WERI-Rb-1 (cell line): Measurements from ENCODE around the gene PTP4A2.

Experiments
- DNase-seq: peaks from one replicate; pipeline ENCODE4 v3.0.0-alpha.2; 2020
- H3K27ac ChIP-seq: fragments of 250-450 bp; sonication (Bioruptor Pico); 2 replicates; pipeline ENCODE4 v1.5.1; 2020; ENCODE audit warnings: mild to moderate bottlenecking, moderate library complexity
- H3K27me3 ChIP-seq: fragments of 250-450 bp; sonication (Bioruptor Pico); 2 replicates; pipeline ENCODE4 v1.5.1; 2021; ENCODE audit warnings: mild to moderate bottlenecking, low read depth, moderate library complexity; ENCODE audit not compliant: insufficient read depth, severe bottlenecking
- H3K36me3 ChIP-seq: fragments of 250-450 bp; sonication (Bioruptor Pico); 2 replicates; pipeline ENCODE4 v1.5.1; 2020; ENCODE audit warnings: mild to moderate bottlenecking, moderate library complexity
- H3K4me3 ChIP-seq: 2 replicates; pipeline ENCODE4 v1.5.1; 2011; ENCODE audit warnings: low read depth, mild to moderate bottlenecking, control low read depth, low read length
- H3K9me3 ChIP-seq: fragments of 250-450 bp; sonication (Bioruptor Pico); 2 replicates; pipeline ENCODE4 v1.5.1; 2021; ENCODE audit warnings: mild to moderate bottlenecking, moderate library complexity; ENCODE audit not compliant: severe bottlenecking
- TF ChIP-seq, protein P1 (sequence below): IDR thresholded peaks from 2 replicates; pipeline ENCODE4 v1.5.1; 2011; ENCODE audit warnings: low read depth, mild to moderate bottlenecking, control low read depth, inconsistent platforms, low read length

Gene PTP4A2

GRCh38 chr1:31970873-31971272 lies 32.7 kb upstream of the PTP4A2 start:
- no peak overlapping the region for H3K4me3 ChIP-seq
- TF ChIP-seq, protein P1, sequence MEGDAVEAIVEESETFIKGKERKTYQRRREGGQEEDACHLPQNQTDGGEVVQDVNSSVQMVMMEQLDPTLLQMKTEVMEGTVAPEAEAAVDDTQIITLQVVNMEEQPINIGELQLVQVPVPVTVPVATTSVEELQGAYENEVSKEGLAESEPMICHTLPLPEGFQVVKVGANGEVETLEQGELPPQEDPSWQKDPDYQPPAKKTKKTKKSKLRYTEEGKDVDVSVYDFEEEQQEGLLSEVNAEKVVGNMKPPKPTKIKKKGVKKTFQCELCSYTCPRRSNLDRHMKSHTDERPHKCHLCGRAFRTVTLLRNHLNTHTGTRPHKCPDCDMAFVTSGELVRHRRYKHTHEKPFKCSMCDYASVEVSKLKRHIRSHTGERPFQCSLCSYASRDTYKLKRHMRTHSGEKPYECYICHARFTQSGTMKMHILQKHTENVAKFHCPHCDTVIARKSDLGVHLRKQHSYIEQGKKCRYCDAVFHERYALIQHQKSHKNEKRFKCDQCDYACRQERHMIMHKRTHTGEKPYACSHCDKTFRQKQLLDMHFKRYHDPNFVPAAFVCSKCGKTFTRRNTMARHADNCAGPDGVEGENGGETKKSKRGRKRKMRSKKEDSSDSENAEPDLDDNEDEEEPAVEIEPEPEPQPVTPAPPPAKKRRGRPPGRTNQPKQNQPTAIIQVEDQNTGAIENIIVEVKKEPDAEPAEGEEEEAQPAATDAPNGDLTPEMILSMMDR = no peak
- DNase-seq = no peak
- no peaks in the 10 kb centered on the region for H3K9me3 ChIP-seq
- H3K27ac ChIP-seq = no peak overlapping the region
- no peaks in the 10 kb centered on the region for H3K27me3 ChIP-seq
- no peaks in the 10 kb centered on the region for H3K36me3 ChIP-seq

DNA sequence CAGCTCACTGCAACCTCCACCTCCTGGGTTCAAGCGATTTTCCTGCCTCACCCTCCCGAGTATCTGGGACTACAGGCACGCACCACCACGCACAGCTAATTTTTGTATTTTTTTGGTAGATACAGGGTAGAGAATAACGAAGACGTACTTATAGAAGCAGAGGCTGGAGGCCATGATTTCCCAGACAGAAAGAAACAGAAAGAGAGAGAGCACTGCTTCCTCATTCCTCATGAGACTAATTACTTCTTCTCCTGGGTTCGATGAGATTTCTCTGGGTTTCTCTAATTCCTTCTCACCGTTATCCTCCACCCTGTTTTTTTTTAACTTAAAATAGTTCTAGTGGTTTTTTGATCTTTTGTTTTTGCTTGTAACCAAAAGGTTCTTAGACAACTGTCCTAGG lies 23.4 kb upstream of the PTP4A2 start:
- Histone ChIP-seq H3K27ac (no peak overlapping the region), H3K36me3 (no peaks in the 10 kb centered on the region), H3K9me3 (no peaks in the 10 kb centered on the region), H3K27me3 (no peaks in the 10 kb centered on the region), H3K4me3 (no peak overlapping the region)
- DNase-seq = no peak
- TF ChIP-seq, protein P1 = no peak

DNA sequence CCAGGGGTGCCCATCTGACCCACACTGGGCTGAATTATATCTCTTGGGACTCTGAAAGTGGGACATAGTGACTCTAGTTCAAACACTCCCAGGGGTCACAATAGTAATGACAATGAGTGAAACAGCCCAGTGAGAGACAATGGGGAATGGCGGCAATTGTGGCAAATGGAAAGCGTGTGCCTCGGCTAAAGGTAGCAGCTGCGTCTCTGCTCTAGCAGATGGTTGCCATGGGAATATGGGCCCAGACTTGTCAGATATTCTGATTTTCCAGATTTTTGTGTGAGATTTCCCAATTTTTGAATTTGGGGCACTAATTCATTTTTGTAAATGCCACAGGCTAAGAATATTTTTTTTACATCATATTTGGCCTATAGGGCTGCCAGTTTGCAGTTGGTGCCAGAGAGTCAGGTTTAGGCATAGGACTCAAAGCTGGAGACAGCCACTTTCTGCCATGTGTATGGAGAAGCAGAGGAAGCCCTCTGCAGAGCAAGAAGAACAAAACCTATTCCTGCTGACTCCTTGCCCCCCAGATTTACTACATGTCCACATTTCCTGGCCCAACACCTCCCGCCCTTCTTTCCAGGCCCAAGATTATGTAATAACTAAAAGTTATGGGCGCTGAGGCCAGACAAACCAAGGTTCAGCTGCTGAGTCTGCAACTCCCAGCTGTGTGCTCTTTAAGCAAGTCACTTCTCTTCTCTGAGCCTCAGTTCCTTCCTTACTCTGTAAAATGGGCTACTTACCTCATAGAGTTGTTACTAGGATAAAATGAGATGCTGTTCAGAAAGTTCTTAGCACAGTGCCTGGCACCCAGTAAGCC lies 21.6 kb upstream of the PTP4A2 start:
- TF ChIP-seq, protein P1 = no peak
- Histone ChIP-seq H3K4me3 (no peak overlapping the region), H3K27me3 (no peaks in the 10 kb centered on the region), H3K27ac (no peak overlapping the region), H3K36me3 (no peaks in the 10 kb centered on the region), H3K9me3 (no peaks in the 10 kb centered on the region)
- no peak for DNase-seq

GRCh38 chr1:31957701-31958674 lies 19.8 kb upstream of the PTP4A2 start:
- no peak overlapping the region for H3K4me3 ChIP-seq
- H3K9me3 ChIP-seq = no peaks in the 10 kb centered on the region
- H3K27me3 ChIP-seq = no peaks in the 10 kb centered on the region
- no peak overlapping the region for H3K27ac ChIP-seq
- no peaks in the 10 kb centered on the region for H3K36me3 ChIP-seq
- TF ChIP-seq, protein P1 = no peak
- no peak for DNase-seq

GRCh38 chr1:31955917-31956736 lies 18.0 kb upstream of the PTP4A2 start:
- TF ChIP-seq, protein P1 = peak; percentile 21; the same call in 1 of the 2 replicates
- Histone ChIP-seq H3K27ac (peak overlapping the region; percentile 10; the same call in 1 of the 2 replicates), H3K9me3 (no peaks in the 10 kb centered on the region), H3K4me3 (no peak overlapping the region), H3K27me3 (no peaks in the 10 kb centered on the region), H3K36me3 (no peaks in the 10 kb centered on the region)
- peak; percentile 56 for DNase-seq
